HG03045 (cell line): ENCODE results near the gene ENO4.

Experiments used
- ATAC-seq: cut with Tn5 transposase; IDR thresholded peaks from one replicate; pipeline ENCODE4 v1.9.1; 2021; ENCODE audit warnings: mild to moderate bottlenecking, moderate library complexity; ENCODE audit not compliant: unreplicated experiment

The ENO4 gene

DNA sequence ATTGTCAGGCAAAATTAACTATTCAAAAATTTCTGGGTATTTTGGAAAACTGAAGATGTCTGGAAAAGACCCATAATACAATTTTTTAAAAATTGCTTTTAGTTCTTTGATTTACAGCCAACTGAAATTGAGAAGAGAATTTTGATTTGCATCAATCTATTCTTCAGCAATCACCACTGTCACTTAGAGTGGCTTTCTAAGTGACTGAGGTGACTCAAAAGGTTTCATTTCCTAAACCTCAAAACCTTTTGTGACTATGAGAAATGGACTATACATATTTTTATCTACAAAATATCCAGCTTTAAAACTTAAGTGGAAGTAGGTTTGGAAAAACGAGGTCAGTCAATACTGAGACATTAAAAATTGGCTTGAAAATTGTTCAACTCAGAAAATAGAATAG, 60.0 kb downstream of the ENO4 start:
- no peak for ATAC-seq

- no peak for ATAC-seq
Measured at GRCh38 chr10:116910910-116911309, 61.6 kb downstream of the ENO4 start.

GRCh38 chr10:116912162-116912561, 62.9 kb downstream of the ENO4 start:
- ATAC-seq: no peak

- ATAC-seq: no peak
Measured at GRCh38 chr10:116913695-116914094, 64.4 kb downstream of the ENO4 start.

DNA sequence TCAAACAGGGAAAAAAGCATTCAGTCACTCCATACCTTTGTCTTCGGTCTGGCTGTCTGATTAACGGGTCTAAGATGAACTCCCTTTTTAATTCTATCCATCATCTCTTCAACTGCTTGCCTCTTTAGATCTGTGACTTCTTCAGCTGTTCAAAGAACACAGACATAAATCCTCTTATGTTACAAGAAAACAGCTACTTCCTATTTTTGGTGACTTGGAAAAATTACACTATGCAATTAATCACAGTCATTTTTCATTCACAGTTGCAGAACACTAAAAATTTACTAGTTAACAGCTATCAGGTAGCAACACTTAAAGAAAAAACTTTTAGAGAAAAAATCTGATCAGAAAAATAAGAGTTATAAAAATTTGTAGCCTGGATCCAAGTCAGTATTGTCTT, 66.0 kb downstream of the ENO4 start:
- no peak for ATAC-seq

DNA sequence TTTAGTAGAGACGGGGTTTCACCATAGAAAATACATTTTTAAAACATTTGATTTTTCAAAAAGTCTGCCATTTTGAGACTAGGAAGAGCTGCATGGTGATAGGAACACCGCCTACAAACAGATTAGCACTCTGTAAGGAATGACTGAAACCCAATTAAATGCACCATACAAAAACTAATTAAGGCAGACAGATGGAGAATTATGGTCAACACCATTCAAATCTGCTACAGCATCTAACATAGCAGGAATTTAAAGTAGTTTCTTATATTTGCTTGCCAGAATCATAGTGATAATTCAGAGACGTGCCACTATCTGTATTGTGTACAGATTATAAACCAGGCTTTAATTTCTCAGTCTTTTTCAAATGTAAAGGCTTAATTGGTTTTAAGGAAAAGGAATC, 68.2 kb downstream of the ENO4 start:
- no peak for ATAC-seq

DNA sequence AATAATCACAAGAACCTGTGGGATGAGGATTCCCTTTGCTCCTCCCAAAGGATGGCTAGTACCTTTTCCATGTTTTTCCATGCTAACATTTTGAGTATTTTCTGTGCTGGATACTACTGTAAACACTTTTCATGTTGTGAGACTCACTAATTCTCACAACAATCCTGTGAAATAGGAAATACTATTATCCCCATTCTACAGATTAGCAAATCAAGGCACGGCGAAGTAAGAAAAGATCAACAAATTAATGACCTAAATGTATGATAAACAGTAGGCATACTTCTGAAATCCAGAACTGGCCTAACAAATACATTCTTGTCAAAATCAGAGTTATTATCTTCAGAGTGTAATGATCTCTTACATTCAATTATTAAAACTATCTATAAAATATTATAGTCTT, 69.3 kb downstream of the ENO4 start:
- no peak for ATAC-seq

DNA sequence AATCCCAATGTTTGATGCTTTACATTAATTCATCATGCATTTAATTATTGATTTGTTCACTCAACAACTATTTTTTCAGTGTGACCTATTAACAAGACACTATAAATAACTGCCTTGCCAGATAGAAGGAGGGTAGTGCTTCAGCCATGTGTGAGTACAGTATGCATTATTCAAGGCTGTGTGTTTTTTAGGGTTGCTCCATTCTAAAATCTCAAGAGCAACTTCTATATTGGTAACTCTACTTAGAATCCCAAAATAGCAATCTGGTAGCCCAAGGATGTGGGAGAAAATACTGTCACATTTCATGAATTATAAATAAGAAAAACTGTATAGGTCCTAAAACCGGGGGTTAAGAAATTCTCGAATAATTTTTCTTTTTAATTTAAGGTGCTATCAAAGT, 69.9 kb downstream of the ENO4 start:
- ATAC-seq: no peak

DNA sequence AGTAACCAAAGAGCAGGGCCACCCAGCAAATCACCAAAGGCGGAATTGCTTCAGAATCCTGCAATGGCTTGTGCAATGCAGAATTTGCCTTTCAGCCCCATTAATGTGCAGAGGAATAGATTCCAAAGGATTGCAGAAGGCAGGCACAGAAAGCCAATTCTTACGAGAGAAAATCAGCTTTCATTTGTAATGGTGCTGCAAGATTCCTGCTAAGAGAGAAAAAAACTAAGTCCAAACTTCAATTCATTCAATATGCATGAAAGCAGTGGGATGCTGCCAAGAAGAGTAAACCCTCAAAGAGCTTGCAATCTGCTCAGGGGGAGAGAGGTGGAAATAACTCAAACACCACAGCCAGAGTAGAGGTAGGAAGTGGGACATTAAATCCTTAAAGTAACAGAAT, 70.4 kb downstream of the ENO4 start:
- ATAC-seq: no peak

DNA sequence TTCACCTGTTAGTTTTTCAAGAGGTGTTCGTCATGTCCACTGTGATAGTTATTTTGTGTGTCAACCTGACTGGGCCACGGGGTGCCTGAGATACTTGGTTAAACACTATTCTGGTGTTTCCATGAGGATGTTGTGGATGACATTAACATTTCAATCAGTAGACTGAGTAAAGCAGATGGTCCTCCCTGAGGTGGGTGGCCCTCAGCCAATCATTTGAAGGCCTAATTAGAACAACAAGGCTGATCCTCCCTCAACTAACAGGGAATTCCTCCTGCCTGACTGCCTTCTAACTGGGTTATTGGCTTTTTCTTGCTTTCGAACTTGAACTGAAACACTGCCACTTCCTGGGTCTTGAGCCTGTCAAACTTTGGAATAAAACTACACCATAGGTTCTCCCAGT, 75.8 kb downstream of the ENO4 start:
- no peak for ATAC-seq

GRCh38 chr10:116926426-116926825, 77.1 kb downstream of the ENO4 start:
- ATAC-seq: no peak

GRCh38 chr10:116931806-116932205, 82.5 kb downstream of the ENO4 start:
- ATAC-seq: no peak
